Ammon's horn (tissue), 1 donor: ENCODE results near the gene KCTD12.
A peak's percentile ranks its signal among the peaks of the same experiment; 100 is the strongest.

Experiments
- DNase-seq: peaks from one replicate; pipeline ENCODE4 v3.0.0-alpha.2; 2016; ENCODE audit warnings: low spot score

Gene KCTD12

GRCh38 chr13:76887076-76887563, 915 bp upstream of the KCTD12 start:
- no peak for DNase-seq

GRCh38 chr13:76886005-76886291, 257 bp downstream of the KCTD12 start:
- no peak for DNase-seq

DNA sequence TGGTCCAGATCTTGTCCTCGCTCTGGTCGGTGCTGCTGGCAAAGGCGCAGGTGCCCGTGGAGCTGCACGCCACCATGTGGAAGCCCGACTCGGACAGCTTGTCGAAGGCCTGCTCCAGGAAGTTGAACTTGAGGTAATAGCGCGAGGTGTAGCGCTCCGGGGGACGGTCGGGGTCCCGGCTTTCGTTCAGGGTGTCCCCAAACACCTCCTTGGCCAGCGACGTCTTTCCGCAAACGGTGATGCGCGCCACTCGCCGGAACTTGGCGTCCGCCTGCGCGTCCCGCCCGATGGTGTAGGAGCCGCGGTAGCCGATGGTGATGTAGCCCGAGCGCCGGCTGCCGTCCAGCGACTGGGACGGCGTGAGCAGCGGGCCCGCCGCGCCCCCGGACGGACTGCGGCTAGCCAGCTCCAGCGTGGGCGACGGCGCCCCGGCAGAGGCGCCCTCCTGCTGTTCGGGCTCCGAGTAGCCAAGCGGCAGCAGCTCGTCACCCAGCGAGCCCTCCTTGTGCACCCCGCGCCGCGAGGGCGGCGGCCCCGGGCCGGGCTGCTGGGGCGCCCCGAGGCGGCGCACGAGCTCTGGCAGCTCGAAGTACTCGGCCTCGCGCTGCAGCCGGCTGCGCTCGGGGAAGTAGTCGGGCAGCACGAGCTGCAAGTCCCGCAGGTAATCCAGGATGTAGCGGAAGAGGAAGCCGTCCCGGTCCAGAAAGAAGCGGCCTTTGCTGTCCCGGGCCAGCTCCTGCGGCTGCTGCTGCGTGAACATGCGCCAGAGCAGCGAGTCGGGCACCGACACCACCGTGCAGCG, 801 bp downstream of the KCTD12 start:
- DNase-seq, result peak; percentile 65

GRCh38 chr13:76884907-76885202, 1.4 kb downstream of the KCTD12 start:
- no peak for DNase-seq

DNA sequence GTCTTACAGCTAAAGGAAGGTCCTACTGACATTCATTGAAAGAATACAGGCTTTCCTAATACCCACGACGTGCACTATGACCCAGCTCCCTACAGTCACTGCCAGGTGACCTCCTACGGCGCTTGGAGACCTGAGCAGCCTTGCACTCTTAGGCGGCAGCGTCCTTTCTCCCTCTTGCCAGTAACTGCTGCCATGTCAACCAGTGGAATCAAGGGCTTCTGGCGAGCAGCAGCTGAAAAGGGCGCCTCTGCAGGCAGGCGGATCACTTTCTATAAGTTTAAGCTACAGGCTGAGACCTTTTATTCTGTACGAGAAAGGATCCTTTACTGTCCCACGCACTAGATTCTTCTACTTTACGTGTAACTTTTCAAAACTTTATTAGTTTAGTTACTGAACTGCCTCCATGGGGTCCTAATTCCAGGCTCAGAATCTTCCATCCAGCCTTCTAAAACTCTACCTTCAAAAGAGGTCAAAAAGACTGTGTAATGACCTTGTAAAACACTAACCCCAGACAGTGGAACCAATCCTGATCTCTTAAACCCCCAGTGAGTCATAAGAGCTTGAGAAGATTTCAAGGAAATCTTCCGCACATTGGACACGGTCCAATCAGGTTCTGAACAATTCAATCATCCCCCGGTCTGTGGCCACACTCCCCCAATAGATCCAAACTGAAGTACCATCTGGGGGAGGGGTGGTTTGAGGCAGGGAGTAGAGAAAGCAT, 1.9 kb downstream of the KCTD12 start:
- DNase-seq, result no peak

DNA sequence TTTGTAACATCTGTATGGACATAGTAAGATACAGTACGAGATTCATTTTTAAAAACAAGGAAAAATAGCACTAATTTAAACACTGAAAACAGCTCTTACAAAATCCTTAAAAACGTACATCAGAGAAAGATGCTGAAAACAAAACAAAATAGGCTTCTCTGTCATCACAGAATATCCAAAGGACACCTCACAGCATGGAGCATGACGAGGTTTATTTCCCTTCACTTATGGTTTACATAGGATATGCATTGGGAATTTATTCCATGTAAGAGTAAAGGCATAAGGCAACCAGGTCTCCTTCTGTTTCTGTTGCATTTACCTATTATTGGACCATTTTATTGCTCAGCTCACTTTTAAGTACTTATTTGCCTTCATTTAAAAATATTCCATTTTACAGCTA, 3.0 kb downstream of the KCTD12 start:
- no peak for DNase-seq

DNA sequence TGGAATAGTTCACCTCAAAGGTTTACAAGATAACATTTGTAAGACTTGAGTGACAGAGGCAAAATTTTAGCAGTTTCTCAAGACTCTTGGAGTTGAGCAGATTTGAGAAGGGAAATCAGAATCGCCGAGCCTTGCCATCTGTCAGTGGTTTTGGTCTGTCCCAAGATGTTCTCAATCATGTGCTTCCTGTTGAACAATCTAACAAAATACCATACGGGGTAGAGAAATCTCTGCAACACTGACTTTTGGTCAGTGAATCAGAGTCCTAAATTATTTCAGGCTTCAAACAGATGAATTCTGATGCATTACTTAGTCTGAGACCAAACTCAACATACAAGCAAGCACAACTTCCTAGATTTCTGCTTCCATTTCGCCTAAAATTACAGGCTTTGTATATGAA, 3.8 kb downstream of the KCTD12 start:
- DNase-seq, result peak; percentile 50

GRCh38 chr13:76879883-76880270, 6.3 kb downstream of the KCTD12 start:
- DNase-seq, result no peak

DNA sequence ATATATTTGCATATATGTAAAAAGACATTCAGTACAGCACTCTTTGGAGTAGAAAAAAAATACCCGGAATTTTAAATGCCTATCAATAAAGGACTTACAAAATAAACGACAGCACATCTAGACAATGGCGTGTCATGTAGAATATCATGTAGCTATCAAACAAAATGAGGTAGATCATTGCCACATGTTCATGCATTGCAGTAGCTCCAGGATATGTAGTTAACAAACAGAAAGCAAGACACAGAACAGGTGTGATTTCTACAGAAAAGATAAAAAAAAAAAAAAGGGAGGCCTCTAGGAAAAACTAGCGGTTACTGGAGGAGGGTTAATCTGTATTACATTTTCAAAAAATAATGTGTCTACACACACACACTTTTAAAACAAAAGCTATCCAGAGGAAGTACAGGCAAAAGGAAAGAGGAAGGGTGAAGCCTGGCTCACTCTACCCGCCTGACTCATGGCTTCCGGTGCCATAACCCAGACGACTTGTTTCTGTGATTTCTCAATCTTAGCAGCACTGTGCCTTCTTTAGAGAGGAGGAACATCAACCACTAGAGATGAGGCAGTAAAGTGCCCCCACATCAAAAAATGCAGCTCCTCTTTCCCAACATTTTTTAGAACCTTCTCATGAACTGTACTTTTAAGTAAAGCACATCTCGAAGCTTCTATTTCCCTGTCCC, 6.9 kb downstream of the KCTD12 start:
- peak; percentile 74 for DNase-seq

- DNase-seq, result no peak
Measured at GRCh38 chr13:76878043-76878442, 8.2 kb downstream of the KCTD12 start.

- DNase-seq, result no peak
Measured at GRCh38 chr13:76875271-76875815, 10.9 kb downstream of the KCTD12 start.

DNA sequence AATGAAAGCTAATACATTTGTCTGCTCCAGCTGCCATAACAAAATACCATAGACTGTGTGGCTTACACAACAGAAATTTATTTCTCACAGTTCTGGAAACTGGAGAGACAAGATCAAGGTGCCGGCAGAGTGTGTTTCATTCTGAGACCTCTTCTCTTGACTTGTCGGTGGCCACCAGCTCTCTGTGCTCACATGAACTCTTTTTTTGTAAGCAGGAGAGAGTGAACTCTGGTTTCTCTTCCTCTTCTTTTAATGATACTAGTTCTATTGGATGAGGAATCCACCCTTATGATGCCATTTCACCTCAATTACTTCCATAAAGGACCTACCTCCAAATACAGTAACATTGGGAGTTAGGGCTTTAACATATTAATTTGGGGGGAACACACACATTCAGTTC, 11.7 kb downstream of the KCTD12 start:
- peak; percentile 41 for DNase-seq

- DNase-seq, result no peak
Measured at GRCh38 chr13:76873445-76873844, 12.8 kb downstream of the KCTD12 start.

DNA sequence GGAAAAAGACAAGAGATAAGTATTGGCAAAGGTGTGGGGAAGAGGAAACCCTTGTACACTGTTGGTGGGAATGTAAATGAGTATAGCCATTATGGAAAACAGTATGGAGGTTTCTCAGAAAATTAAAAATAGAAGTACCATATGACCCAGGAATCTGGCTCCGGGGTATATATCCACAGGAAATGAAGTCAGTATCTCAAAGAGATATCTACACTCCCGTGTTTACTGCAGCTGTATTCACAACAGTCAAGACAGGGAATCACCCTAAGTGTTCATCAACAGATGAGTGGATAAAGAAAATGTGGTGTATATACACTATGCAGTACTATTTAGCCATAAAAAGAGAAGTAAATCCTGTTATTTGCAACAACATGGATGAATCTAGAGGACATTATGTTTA, 13.5 kb downstream of the KCTD12 start:
- DNase-seq, result no peak

DNA sequence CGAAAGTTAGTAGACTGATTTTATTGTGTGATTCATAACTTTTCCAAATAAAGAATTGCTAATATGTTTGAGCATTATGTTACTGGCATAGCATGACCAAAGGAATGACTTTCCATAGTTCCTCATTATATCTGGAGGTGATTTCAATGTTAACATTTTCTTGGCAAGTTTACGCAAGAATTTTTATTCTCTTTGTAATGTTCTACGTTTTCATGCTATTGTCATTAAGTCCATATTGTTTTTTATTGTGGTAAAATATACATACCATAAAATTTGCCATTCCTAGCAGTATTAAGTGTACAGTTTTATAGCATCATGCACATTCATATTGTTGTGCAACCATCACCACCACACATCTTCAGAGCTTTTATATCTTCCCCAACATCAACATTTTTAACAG, 14.8 kb downstream of the KCTD12 start:
- no peak for DNase-seq

GRCh38 chr13:76868371-76868770, 17.8 kb downstream of the KCTD12 start:
- DNase-seq, result no peak

GRCh38 chr13:76865996-76866503, 20.2 kb downstream of the KCTD12 start:
- DNase-seq, result no peak

- DNase-seq, result no peak
Measured at GRCh38 chr13:76865109-76865508, 21.1 kb downstream of the KCTD12 start.

- no peak for DNase-seq
Measured at GRCh38 chr13:76864259-76864658, 21.9 kb downstream of the KCTD12 start.

GRCh38 chr13:76863022-76863421, 23.2 kb downstream of the KCTD12 start:
- no peak for DNase-seq

GRCh38 chr13:76861859-76862258, 24.3 kb downstream of the KCTD12 start:
- DNase-seq, result no peak

GRCh38 chr13:76860706-76861105, 25.5 kb downstream of the KCTD12 start:
- no peak for DNase-seq

GRCh38 chr13:76854894-76855293, 31.3 kb downstream of the KCTD12 start:
- no peak for DNase-seq
